ENCODE data around the gene MYO5A.

The MYO5A gene

GRCh38 chr15:52427804-52428203 is 100.9 kb downstream of the MYO5A start:
- no peak overlapping the region for H3K4me3 ChIP-seq (ENCODE audit: insufficient read depth, low read length, poor library complexity, severe bottlenecking)
- H3K4me2 ChIP-seq (ENCODE audit: low read depth, low read length, poor library complexity, severe bottlenecking): no peak overlapping the region
- no peaks in the 10 kb centered on the region for H3K36me3 ChIP-seq (ENCODE audit: low read length)
- TF ChIP-seq CTCF (IDR thresholded peaks at IDR 0.05; ENCODE audit: insufficient read depth, low read length, poor library complexity, severe bottlenecking) (no peak), EZH2phosphoT487 (conservative IDR thresholded peaks at IDR 0.05; ENCODE audit: low read length) (no peak)
- H3K27me3 ChIP-seq (ENCODE audit: low read length): no peaks in the 10 kb centered on the region
- no peaks in the 10 kb centered on the region for H4K20me1 ChIP-seq (ENCODE audit: low read depth, low read length)
- no peak overlapping the region for H2AFZ ChIP-seq (ENCODE audit: low read depth, low read length, severe bottlenecking)
- H3K9ac ChIP-seq (ENCODE audit: low read length): no peak overlapping the region
- no peak overlapping the region for H3K27ac ChIP-seq (ENCODE audit: low read depth, low read length)
- no peaks in the 10 kb centered on the region for H3K9me3 ChIP-seq (ENCODE audit: insufficient read depth, low read length)
- H3K9me2 ChIP-seq (replicated peaks; ENCODE audit: insufficient read depth, low read length): no peaks in the 10 kb centered on the region
- no peaks in the 10 kb centered on the region for H3F3A ChIP-seq (ENCODE audit: insufficient read depth)
- no peaks in the 10 kb centered on the region for H3K79me2 ChIP-seq (ENCODE audit: insufficient read depth, low read length)

- H3F3A ChIP-seq (ENCODE audit: insufficient read depth): no peaks in the 10 kb centered on the region
- H3K36me3 ChIP-seq (ENCODE audit: low read length): no peaks in the 10 kb centered on the region
- no peak for TF ChIP-seq EZH2phosphoT487 (conservative IDR thresholded peaks at IDR 0.05; ENCODE audit: low read length)
- TF ChIP-seq CTCF (IDR thresholded peaks at IDR 0.05; ENCODE audit: insufficient read depth, low read length, poor library complexity, severe bottlenecking): no peak
- H3K79me2 ChIP-seq (ENCODE audit: insufficient read depth, low read length): no peaks in the 10 kb centered on the region
- H3K27me3 ChIP-seq (ENCODE audit: low read length): no peaks in the 10 kb centered on the region
- H3K9me2 ChIP-seq (replicated peaks; ENCODE audit: insufficient read depth, low read length): no peaks in the 10 kb centered on the region
- no peaks in the 10 kb centered on the region for H4K20me1 ChIP-seq (ENCODE audit: low read depth, low read length)
- no peak overlapping the region for H2AFZ ChIP-seq (ENCODE audit: low read depth, low read length, severe bottlenecking)
- H3K9ac ChIP-seq (ENCODE audit: low read length): no peak overlapping the region
- no peak overlapping the region for H3K4me3 ChIP-seq (ENCODE audit: insufficient read depth, low read length, poor library complexity, severe bottlenecking)
- H3K4me2 ChIP-seq (ENCODE audit: low read depth, low read length, poor library complexity, severe bottlenecking): no peak overlapping the region
- no peak overlapping the region for H3K27ac ChIP-seq (ENCODE audit: low read depth, low read length)
- no peaks in the 10 kb centered on the region for H3K9me3 ChIP-seq (ENCODE audit: insufficient read depth, low read length)
Observed at GRCh38 chr15:52424856-52425431, 103.7 kb downstream of the MYO5A start.

GRCh38 chr15:52423852-52424251 is 104.8 kb downstream of the MYO5A start:
- Histone ChIP-seq H3K36me3 (ENCODE audit: low read length) (no peaks in the 10 kb centered on the region), H3K9me3 (ENCODE audit: insufficient read depth, low read length) (no peaks in the 10 kb centered on the region), H2AFZ (ENCODE audit: low read depth, low read length, severe bottlenecking) (no peak overlapping the region), H3K9ac (ENCODE audit: low read length) (no peak overlapping the region), H3K79me2 (ENCODE audit: insufficient read depth, low read length) (no peaks in the 10 kb centered on the region), H3K4me2 (ENCODE audit: low read depth, low read length, poor library complexity, severe bottlenecking) (no peak overlapping the region), H3K4me3 (ENCODE audit: insufficient read depth, low read length, poor library complexity, severe bottlenecking) (no peak overlapping the region), H3K27me3 (ENCODE audit: low read length) (no peaks in the 10 kb centered on the region), H3K9me2 (replicated peaks; ENCODE audit: insufficient read depth, low read length) (no peaks in the 10 kb centered on the region), H4K20me1 (ENCODE audit: low read depth, low read length) (no peaks in the 10 kb centered on the region), H3F3A (ENCODE audit: insufficient read depth) (no peaks in the 10 kb centered on the region), H3K27ac (ENCODE audit: low read depth, low read length) (no peak overlapping the region)
- TF ChIP-seq EZH2phosphoT487 (conservative IDR thresholded peaks at IDR 0.05; ENCODE audit: low read length) (no peak), CTCF (IDR thresholded peaks at IDR 0.05; ENCODE audit: insufficient read depth, low read length, poor library complexity, severe bottlenecking) (no peak)

Measured in SU-DHL-6 (cell line).